NCI-H2107 (cell line): ENCODE data around the gene ZC3H18.
"Not testable (repeated sequence)": the region's sequence is repeated elsewhere in the genome, so short reads cannot be mapped to it uniquely, and the experiment has no call there.

Experiments
- DNase-seq: peaks from one replicate; lab custom pipeline; 2025; lab: John Stamatoyannopoulos, UW

The ZC3H18 gene

DNA sequence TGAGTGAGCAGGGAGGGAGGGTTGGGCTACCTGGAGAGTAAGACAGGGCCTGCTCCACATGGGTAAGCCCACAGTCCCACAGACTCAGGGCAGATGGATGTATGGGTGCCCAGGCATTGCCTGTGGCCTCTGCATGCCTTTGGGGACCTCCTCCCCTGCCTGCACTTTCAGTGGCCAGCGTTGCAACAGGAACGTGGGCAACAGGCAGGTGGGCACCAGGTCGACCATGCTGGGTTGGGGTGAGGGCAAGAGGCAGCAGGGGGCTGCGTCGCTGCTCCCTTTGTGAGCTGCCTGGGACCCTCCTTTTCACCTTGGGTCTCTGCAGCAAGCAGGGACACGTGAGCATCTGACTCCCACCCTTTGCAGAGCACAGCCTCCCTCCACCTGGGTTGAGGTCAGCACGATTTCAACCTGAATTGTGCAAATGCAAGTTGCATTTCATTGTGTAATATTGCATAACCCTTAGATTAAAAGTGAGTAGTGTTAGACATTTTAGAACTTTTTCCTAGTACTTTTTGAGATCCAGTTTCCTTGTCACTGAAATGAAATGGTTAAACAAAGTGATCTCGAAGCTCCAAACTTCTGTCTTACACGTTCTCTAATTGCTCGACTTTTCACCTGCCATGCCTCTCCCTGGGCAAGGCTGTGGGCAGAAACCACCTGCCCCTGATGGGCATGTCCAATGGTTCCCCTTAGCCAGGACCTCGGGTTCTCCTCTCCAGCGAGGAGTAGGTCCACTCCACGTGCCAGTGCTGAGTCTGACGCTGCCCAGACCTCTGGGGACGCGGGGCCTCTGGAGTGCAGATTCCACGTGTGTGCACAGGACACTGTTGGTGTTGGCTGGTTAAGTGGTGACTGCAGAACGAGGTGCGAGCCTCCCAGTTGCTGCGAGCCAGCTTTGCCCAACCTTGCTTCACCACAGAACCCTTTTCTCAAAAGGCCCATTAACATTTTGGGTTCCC, 35.3 kb downstream of the ZC3H18 start:
- DNase-seq, result no peak

- DNase-seq, result no peak
These were observed 36.0 kb downstream of the ZC3H18 start for GRCh38 chr16:88606148-88606757.

- DNase-seq, result no peak
These were observed 37.9 kb downstream of the ZC3H18 start for GRCh38 chr16:88608076-88608475.

- DNase-seq, result not testable (repeated sequence)
These were observed 39.2 kb downstream of the ZC3H18 start for GRCh38 chr16:88609426-88609825.

- no peak for DNase-seq
These were observed 39.9 kb downstream of the ZC3H18 start for GRCh38 chr16:88610080-88610479.

- DNase-seq, result no peak
These were observed 41.0 kb downstream of the ZC3H18 start for GRCh38 chr16:88610909-88611812.

DNA sequence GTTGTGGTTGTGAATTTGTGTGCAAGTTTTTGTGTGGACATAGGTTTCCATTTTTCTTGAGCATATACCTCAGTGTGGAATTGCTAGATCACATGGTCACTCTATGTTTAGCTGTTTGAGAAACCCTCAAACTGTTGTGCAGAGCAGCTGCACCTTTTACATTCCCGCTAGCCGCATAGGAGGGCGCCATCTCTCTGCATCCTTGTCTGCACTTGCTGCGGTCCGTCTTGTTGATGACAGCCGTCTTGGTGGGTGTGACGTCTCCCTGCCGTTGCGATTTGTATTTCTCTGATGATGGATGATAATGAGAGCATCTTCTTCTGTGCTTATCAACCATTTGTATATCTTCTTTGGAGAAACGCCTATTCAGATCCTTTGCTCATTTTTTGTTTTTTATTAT, 43.1 kb downstream of the ZC3H18 start:
- DNase-seq, result no peak

DNA sequence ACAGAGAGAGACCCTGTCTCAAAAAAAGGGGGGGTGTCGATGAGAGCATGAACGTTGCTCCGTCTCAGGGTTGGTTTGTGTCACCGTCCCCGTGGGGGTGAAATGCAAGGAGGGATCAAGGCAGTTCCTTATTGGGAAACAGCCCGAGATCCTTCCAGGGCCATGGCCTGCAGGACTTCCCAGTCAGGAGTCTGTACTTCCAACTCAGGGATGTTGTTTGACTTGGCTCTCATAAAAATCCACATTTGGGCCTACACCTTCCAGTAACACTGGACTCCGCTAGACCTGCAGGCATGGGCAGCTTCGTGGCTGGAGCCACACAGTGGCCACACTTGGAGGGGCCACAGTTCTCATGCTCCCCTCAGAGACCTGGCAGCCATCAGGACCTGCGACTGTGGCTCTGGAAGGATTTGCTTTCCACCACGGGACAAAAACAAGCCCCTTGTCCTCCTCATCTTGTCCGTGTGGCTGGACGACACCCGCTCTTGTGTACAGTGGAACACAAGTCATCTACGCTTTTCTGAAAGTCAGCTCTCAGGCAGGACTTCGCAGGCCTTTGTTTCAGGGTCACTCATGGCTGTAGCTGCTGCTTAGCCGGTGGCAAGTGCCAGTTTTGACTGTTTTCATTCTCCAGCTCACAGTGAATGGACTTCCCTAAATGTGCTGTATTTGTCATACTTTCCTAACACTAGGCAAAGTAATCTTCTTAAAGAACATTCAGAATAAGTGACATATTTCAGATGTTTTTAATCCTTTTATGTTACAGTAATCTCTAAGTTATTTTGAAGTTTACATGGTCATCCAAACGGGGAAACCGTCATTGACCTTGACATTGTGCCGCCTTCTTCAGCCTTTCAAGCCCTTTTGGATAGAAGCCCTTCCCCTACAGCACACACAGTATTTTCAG, 44.0 kb downstream of the ZC3H18 start:
- DNase-seq, result no peak

- no peak for DNase-seq
These were observed 44.8 kb downstream of the ZC3H18 start for GRCh38 chr16:88614818-88615580.

GRCh38 chr16:88616320-88616719, 46.1 kb downstream of the ZC3H18 start:
- no peak for DNase-seq

DNA sequence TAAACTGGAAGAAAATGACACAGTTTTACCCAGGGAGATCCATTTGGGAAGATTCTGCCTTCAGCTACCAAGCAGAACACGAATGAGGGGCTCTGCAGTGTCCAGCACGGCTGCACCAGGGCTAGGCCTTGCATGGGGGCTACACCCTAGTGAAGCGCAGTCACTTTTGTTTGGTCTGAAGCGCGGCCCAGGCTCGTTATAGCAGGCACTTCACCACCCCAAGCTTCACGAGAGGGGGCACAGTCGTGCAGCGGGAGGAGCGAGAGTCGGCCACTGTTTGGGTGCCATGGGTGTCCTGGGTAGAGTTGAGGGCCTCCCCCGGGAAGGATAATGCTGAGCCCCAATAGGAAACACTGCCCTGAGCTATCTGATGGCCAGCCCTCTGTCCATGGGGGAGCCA, 46.5 kb downstream of the ZC3H18 start:
- DNase-seq, result no peak

DNA sequence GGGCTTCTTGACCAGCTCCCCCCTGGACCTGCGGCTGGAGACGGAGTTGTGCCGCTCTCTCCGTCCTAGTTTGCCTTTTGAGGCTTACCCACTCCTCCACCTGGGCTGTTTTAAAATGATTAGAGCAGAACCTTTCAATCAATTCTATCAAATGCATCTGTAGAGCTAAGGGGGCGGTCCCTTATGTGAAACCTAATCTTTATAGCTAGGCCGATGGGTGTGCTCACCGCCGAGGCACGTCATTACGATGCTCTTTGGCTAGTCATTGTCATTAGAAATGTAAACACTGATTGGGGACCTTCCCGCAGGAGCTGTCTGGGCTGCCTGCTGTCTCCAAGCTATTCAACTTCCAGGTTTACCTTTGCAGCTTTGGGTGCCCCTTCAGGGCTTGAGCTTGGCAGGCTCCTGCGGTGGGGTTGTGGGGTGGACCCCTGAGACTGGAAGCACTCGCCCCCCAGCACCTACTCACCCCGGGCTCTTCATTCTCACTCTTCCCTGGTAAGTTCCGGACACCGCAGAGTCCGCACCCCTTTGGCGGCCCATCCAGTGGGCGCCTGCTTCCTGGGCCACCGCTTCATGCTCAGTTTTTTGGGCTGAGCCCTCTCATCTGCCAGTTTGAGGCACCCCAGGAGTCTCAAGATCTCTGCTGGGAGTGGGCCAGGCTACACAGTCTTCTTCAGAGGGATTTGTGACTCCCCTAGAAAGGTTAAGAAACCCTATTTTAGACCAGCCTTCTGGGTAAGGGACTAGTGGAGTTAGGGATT, 47.2 kb downstream of the ZC3H18 start:
- DNase-seq, result peak; percentile 36

GRCh38 chr16:88618182-88618955, 48.2 kb downstream of the ZC3H18 start:
- DNase-seq, result no peak

GRCh38 chr16:88618956-88619667, 48.9 kb downstream of the ZC3H18 start:
- no peak for DNase-seq

DNA sequence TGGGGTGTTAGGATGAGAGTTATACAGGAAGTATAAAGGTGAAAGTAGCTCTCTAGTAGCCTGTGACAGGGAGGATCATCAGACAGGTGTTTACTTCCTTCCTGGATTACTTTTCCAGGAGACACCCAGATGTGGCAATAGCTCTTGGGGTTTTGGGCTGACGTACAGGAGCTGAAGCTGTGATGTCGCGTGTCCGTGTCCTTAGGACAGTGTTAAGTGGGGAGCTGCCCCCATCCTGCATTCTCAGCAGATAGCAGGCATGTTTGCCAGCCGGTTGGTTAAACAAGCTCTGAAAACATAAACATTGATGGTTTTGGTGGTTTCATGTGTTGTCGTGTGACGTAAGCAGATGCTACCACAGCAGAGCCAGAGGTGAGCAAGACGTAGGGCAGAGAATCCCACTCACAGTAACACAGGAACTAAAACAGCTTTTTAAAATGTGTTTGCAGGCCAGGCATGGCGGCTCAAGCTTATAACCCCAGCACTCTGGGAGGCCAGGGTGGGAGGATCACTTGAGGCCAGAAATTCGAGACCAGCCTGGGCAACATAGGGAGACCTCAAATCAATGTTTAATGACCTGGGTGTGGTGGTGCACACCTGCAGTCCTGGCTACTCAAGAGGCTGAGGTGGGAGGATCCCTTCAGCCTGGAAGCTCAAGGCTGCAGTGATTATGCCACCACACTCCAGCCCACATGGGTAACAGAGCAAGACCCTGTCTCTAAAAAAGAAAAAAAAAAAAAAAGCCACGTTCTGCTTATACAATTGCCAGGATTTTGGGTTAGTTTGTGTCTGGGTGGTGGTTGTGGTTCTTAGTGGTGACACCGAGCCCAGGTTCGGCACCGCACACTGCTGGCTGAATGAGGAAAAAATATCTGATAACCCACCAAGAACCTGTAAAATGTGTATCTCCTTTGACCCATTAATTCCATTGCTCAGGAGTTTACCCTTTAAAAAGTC, 49.9 kb downstream of the ZC3H18 start:
- DNase-seq, result no peak

DNA sequence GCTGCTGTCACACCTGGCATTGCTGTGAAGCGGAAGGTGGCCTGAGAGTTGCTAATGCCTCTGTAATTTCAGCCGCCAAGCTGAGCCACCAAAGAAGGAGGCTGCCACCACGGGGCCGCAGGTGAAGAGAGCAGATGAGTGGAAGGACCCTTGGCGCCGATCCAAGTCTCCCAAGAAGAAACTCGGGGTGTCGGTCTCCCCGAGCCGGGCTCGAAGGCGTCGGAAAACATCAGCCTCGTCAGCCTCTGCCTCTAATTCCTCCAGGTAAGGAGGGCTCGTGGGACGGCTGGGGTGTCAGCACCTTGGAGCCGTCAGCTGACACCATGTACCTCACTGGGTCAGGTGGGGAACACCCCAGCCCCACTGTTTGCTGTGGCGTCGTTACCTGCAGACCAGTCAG, 51.9 kb downstream of the ZC3H18 start:
- DNase-seq, result no peak

DNA sequence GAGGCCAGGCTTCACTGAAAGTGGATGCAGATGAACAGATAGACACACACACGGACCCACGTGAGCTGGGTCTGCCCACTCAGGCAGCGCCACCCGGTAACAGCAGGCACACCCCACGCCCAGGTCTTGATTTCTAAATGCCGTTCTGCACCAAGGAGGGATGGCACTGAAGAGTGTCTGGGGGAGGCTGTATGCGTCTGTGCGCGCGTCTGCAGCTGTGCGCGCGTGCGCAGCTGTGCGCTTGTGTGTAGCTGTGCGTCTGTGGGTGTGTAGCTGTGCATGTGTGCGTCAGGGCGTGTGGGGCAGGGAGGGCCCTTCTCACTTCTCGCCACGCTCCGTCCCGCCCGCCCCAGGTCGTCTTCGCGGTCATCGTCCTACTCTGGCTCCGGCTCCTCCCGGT, 52.7 kb downstream of the ZC3H18 start:
- no peak for DNase-seq
